Measurements from ENCODE around the gene GNAI3.

Gene GNAI3

GRCh38 chr1:109630898-109631512 is 82.6 kb downstream of the GNAI3 start:
- no peak for TF ChIP-seq CTCF (IDR thresholded peaks at IDR 0.05; ENCODE audit: low read length)
- no peak for TF ChIP-seq EZH2 (IDR thresholded peaks at IDR 0.05; ENCODE audit: borderline replicate concordance, low read length)
- no peaks in the 10 kb centered on the region for H3K4me1 ChIP-seq (ENCODE audit: insufficient read depth, low read length, severe bottlenecking)
- no peaks in the 10 kb centered on the region for H3K9me3 ChIP-seq (ENCODE audit: low read length)
- no peak overlapping the region for H3K4me2 ChIP-seq (ENCODE audit: low read length)
- H3K4me3 ChIP-seq (ENCODE audit: low read depth, low read length, poor library complexity, severe bottlenecking), result no peak overlapping the region
- no peak overlapping the region for H3K27ac ChIP-seq (ENCODE audit: low read depth, low read length, poor library complexity, severe bottlenecking)
- H3K36me3 ChIP-seq (ENCODE audit: insufficient read depth, low read length), result peaks cover 52% of the 10 kb centered on the region
- no peaks in the 10 kb centered on the region for H4K20me1 ChIP-seq (ENCODE audit: insufficient read depth, low read length)
- no peaks in the 10 kb centered on the region for H3K9me2 ChIP-seq (ENCODE audit: low read depth, low read length)
- H3K9ac ChIP-seq (ENCODE audit: low read length), result no peak overlapping the region
- H3K27me3 ChIP-seq (ENCODE audit: insufficient read depth, low read length), result no peaks in the 10 kb centered on the region
- H3K79me2 ChIP-seq (ENCODE audit: insufficient read depth, low read length), result no peaks in the 10 kb centered on the region
- H2AFZ ChIP-seq (ENCODE audit: low read length), result no peak overlapping the region
- H3F3A ChIP-seq (ENCODE audit: insufficient read depth, low read length), result no peaks in the 10 kb centered on the region

- Histone ChIP-seq H2AFZ (ENCODE audit: low read length) (no peak overlapping the region), H3K4me3 (ENCODE audit: low read depth, low read length, poor library complexity, severe bottlenecking) (no peak overlapping the region), H3K9ac (ENCODE audit: low read length) (no peak overlapping the region), H3K36me3 (ENCODE audit: insufficient read depth, low read length) (peaks cover 52% of the 10 kb centered on the region), H3K79me2 (ENCODE audit: insufficient read depth, low read length) (no peaks in the 10 kb centered on the region), H3K4me1 (ENCODE audit: insufficient read depth, low read length, severe bottlenecking) (no peaks in the 10 kb centered on the region), H3K9me2 (ENCODE audit: low read depth, low read length) (no peaks in the 10 kb centered on the region), H4K20me1 (ENCODE audit: insufficient read depth, low read length) (no peaks in the 10 kb centered on the region), H3F3A (ENCODE audit: insufficient read depth, low read length) (no peaks in the 10 kb centered on the region), H3K27me3 (ENCODE audit: insufficient read depth, low read length) (no peaks in the 10 kb centered on the region), H3K27ac (ENCODE audit: low read depth, low read length, poor library complexity, severe bottlenecking) (no peak overlapping the region), H3K9me3 (ENCODE audit: low read length) (no peaks in the 10 kb centered on the region), H3K4me2 (ENCODE audit: low read length) (no peak overlapping the region)
- no peak for TF ChIP-seq CTCF (IDR thresholded peaks at IDR 0.05; ENCODE audit: low read length)
- no peak for TF ChIP-seq EZH2 (IDR thresholded peaks at IDR 0.05; ENCODE audit: borderline replicate concordance, low read length)
These were observed 83.4 kb downstream of the GNAI3 start for GRCh38 chr1:109631513-109632505.

GRCh38 chr1:109632671-109633346 is 84.4 kb downstream of the GNAI3 start:
- Histone ChIP-seq H3K36me3 (ENCODE audit: insufficient read depth, low read length) (peaks cover 43% of the 10 kb centered on the region), H3K27me3 (ENCODE audit: insufficient read depth, low read length) (no peaks in the 10 kb centered on the region), H2AFZ (ENCODE audit: low read length) (no peak overlapping the region), H3K27ac (ENCODE audit: low read depth, low read length, poor library complexity, severe bottlenecking) (no peak overlapping the region), H3K79me2 (ENCODE audit: insufficient read depth, low read length) (no peaks in the 10 kb centered on the region), H3K4me3 (ENCODE audit: low read depth, low read length, poor library complexity, severe bottlenecking) (no peak overlapping the region), H3K9me3 (ENCODE audit: low read length) (no peaks in the 10 kb centered on the region), H3F3A (ENCODE audit: insufficient read depth, low read length) (no peaks in the 10 kb centered on the region), H3K4me1 (ENCODE audit: insufficient read depth, low read length, severe bottlenecking) (no peaks in the 10 kb centered on the region), H3K9me2 (ENCODE audit: low read depth, low read length) (no peaks in the 10 kb centered on the region), H3K4me2 (ENCODE audit: low read length) (no peak overlapping the region), H3K9ac (ENCODE audit: low read length) (no peak overlapping the region), H4K20me1 (ENCODE audit: insufficient read depth, low read length) (no peaks in the 10 kb centered on the region)
- TF ChIP-seq EZH2 (IDR thresholded peaks at IDR 0.05; ENCODE audit: borderline replicate concordance, low read length) (no peak), CTCF (IDR thresholded peaks at IDR 0.05; ENCODE audit: low read length) (no peak)
